Epithelial cell of esophagus (primary cell): ENCODE measurements around the gene KCNC3.
A peak's percentile ranks its signal among the peaks of the same experiment; 100 is the strongest.

Experiments used
- DNase-seq: peaks from one replicate; pipeline ENCODE4 v3.0.0; 2010; ENCODE audit warnings: low read depth
- H3K4me3 ChIP-seq: 2 replicates; pipeline ENCODE4 v1.5.1; 2011; ENCODE audit warnings: mild to moderate bottlenecking, low read length, control low read depth
- CTCF ChIP-seq: IDR thresholded peaks from 2 replicates; pipeline ENCODE4 v1.5.1; 2011; ENCODE audit warnings: low read depth, mild to moderate bottlenecking, low read length, control low read depth, inconsistent platforms; ENCODE audit not compliant: insufficient read depth; ENCODE audit errors: missing control alignments

The KCNC3 gene

GRCh38 chr19:50329146-50329925, at the start of gene KCNC3:
TSS of gene KCNC3 (minus strand) at chr19:50329377. CDS start at chr19:50329082, 295 bp downstream.
- peak; percentile 72 for DNase-seq
- no peak within 1 kb of the TSS for H3K4me3 ChIP-seq
- no peak for TF ChIP-seq CTCF

GRCh38 chr19:50378863-50379236, 49.7 kb upstream of the KCNC3 start:
- DNase-seq: no peak
- TF ChIP-seq CTCF: no peak
- no peak overlapping the region for H3K4me3 ChIP-seq

DNA sequence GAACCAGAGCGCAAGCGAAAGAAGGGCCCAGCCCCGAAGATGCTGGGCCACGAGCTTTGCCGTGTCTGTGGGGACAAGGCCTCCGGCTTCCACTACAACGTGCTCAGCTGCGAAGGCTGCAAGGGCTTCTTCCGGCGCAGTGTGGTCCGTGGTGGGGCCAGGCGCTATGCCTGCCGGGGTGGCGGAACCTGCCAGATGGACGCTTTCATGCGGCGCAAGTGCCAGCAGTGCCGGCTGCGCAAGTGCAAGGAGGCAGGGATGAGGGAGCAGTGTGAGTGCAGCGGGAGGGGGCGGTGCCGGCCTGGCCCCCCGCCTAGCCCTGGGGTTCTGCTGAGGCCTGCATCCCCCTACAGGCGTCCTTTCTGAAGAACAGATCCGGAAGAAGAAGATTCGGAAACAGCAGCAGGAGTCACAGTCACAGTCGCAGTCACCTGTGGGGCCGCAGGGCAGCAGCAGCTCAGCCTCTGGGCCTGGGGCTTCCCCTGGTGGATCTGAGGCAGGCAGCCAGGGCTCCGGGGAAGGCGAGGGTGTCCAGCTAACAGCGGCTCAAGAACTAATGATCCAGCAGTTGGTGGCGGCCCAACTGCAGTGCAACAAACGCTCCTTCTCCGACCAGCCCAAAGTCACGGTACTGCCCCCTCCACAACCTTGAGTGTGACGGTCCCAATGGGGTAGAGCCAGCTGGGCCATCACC, 49.1 kb upstream of the KCNC3 start:
- H3K4me3 ChIP-seq: no peak overlapping the region
- no peak for TF ChIP-seq CTCF
- no peak for DNase-seq

DNA sequence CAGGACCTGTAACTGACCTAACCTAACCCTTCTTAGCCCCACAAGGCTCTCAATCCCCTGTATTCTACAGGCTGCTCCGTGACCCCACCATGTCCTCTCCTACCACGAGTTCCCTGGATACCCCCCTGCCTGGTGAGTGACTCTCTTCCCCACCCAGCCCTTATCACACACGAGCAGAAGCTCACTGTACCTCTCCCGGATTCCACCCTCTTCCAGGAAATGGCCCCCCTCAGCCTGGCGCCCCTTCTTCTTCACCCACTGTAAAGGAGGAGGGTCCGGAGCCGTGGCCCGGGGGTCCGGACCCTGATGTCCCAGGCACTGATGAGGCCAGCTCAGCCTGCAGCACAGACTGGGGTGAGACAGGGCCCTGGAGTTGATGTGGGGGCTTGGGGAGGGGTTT, 48.3 kb upstream of the KCNC3 start:
- H3K4me3 ChIP-seq: no peak overlapping the region
- no peak for TF ChIP-seq CTCF

GRCh38 chr19:50377051-50377461, 47.9 kb upstream of the KCNC3 start:
- no peak for TF ChIP-seq CTCF
- peak overlapping the region; percentile 15 for H3K4me3 ChIP-seq
- DNase-seq: peak; percentile 37

More for the DNA sequence above, 48.3 kb upstream of the KCNC3 start:
- no peak for DNase-seq

- H3K4me3 ChIP-seq: peak within 1 kb of the TSS; percentile 95
- no peak for TF ChIP-seq CTCF
These were observed 47.2 kb upstream of the KCNC3 start, which contains the start of gene NR1H2 for GRCh38 chr19:50376166-50377050. TSS of gene NR1H2 (plus strand) at chr19:50376457. CDS start at chr19:50377606, 1,149 bp downstream.

More at GRCh38 chr19:50376166-50377050, 47.2 kb upstream of the KCNC3 start, which contains the start of gene NR1H2:
- DNase-seq: peak; percentile 98
